ENCODE data around the gene GLMN. TPM values are rescaled to one million over a fixed set of nuclear protein-coding genes. Genes with fewer than 3 reads are reported as not detected.

GLMN gene
- 6.3 to 8.6 TPM (median 7.1 TPM) in 5 replicates for total RNA-seq (2022; extraction: Qiagen RNA extraction)

DNA sequence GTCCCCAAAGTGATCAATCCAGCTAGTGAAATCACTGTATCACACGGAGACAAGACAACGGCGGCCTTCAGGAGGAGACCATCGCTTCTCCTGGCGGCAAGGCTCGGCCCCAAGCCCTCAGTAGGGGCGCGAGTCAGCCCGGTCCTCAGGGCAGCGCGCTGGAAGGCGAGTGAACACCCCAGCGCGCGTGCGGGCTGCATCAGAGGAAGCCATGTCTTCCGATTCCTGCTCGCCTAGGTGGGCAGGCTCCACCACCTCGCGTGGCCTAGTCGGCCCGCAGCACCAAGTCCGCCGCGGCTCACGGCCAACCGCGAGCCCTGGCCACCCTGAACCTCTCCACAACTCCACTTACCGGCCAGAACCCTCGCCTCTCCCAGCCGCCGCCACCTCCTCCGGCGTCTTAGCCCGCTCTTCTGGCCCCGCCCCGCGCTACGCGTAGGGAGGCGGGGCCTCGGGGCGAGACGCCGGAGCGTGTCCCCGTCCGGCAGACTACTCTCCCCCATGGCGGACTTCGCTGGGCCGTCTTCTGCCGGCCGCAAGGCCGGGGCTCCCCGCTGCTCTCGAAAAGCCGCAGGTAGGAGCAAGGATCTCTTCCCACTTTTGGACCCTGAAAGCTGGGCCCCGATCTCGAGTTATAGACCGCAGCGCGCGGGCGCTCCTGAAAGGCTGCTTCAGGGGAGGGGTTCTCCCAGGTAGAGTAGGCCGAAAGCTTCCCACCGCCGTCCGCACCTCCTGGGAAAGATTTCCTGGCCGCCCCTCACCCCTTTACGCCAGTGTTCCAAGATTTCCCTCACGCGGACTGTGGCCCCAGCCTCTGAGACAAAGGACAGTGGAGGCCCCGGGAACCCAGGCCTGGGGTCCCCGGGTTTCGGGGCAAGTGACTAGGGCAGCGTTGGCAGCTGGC, at the start of gene GLMN, which contains the start of gene RPAP2:
Gene GLMN, minus strand, starts transcription at position 415 of the 904 bp plus-strand sequence. CDS start 988 bp downstream, outside the sequence.
Gene RPAP2, plus strand, starts transcription at position 487 of the 904 bp plus-strand sequence. Its CDS starts 15 bp downstream, at position 502.

GRCh38 chr1:92217721-92218120, 81.1 kb downstream of the GLMN start, which contains the start of gene C1orf146:
Gene C1orf146 (plus strand): TSS chr1:92217915. CDS start chr1:92231421, 13,506 bp downstream.

Other genes with a start within 250 kb of the GLMN start
- not detected in 5 replicates for gene SETSIP, start 223.6 kb downstream of the GLMN start, total RNA-seq (2022; extraction: Qiagen RNA extraction)
- gene BTBD8, start 218.6 kb downstream of the GLMN start, total RNA-seq (2022; extraction: Qiagen RNA extraction), result 0.35 to 0.77 TPM (median 0.64 TPM) in 5 replicates
- not detected in 5 replicates for gene C1orf146, start 81.1 kb downstream of the GLMN start, total RNA-seq (2022; extraction: Qiagen RNA extraction)
- gene RPAP2, start 72 bp upstream of the GLMN start, total RNA-seq (2022; extraction: Qiagen RNA extraction), result 10.0 to 12.0 TPM (median 10.8 TPM) in 5 replicates
- gene GFI1, start 187.9 kb upstream of the GLMN start, total RNA-seq (2022; extraction: Qiagen RNA extraction), result 0.07 to 0.26 TPM (median 0.21 TPM) in 5 replicates